Activated T-helper 1 cell treated with anti-CD3 and anti-CD28 coated beads, Interleukin-12 subunit alpha, Interleukin-12 subunit beta, Interleukin-2, Interleukin-4 antibody, amounts not matched to agents 30 ng/mL and 10 ng/mL and 1 ng/mL, durations not matched to agents 14 hours and 24 hours and 36 hours (primary cell): ENCODE data around the gene CNOT2. TPM values are rescaled to one million over a fixed set of nuclear protein-coding genes. Genes with fewer than 3 reads are reported as not detected.

Experiments used
- DNase-seq: peaks from one replicate; pipeline ENCODE4 v3.0.0; 2021; ENCODE audit warnings: low spot score
- H3K27ac Mint-ChIP-seq: one replicate; pipeline ENCODE4 v1.8.0; 2021; ENCODE audit warnings: mild to moderate bottlenecking, mixed read lengths
- H3K27me3 Mint-ChIP-seq: one replicate; pipeline ENCODE4 v1.8.0; 2022; ENCODE audit warnings: mild to moderate bottlenecking, moderate library complexity, mixed read lengths; ENCODE audit not compliant: insufficient read depth
- H3K36me3 Mint-ChIP-seq: one replicate; pipeline ENCODE4 v1.8.0; 2021; ENCODE audit warnings: low read depth, mixed read lengths
- H3K4me1 Mint-ChIP-seq: one replicate; pipeline ENCODE4 v1.8.0; 2021; ENCODE audit warnings: low read depth, mixed read lengths
- H3K4me3 Mint-ChIP-seq: one replicate; pipeline ENCODE4 v1.8.0; 2021; ENCODE audit warnings: mild to moderate bottlenecking, moderate library complexity, mixed read lengths
- H3K9me3 Mint-ChIP-seq: one replicate; pipeline ENCODE4 v1.8.0; 2021; ENCODE audit warnings: mixed read lengths
- intact Hi-C: fragments of 100-400 bp; cut with micrococcal nuclease; formaldehyde crosslinking; loops from one replicate; pipeline ENCODE4 v1.15.1; 2024
- total RNA-seq: library from RNA; stranded (reverse); gene quantifications from 2 replicates; pipeline ENCODE4 v1.2.3, GENCODE V29; 2022

Gene CNOT2
- total RNA-seq, 1 donor from 2014 or later, result 69.0 TPM

- H3K9me3 Mint-ChIP-seq, result no peaks in the 10 kb centered on the region
- no peaks in the 10 kb centered on the region for H3K36me3 Mint-ChIP-seq
- H3K27me3 Mint-ChIP-seq, result no peaks in the 10 kb centered on the region
- H3K4me1 Mint-ChIP-seq, result no peaks in the 10 kb centered on the region
- no peak overlapping the region for H3K27ac Mint-ChIP-seq
- intact Hi-C loops, result no loop called here
- DNase-seq, result no peak
- H3K4me3 Mint-ChIP-seq, result no peak overlapping the region
Observed at GRCh38 chr12:70398862-70399261, 155.6 kb downstream of the CNOT2 start.

- Mint-ChIP-seq H3K27ac (no peak overlapping the region), H3K4me1 (no peaks in the 10 kb centered on the region), H3K4me3 (no peak overlapping the region), H3K36me3 (no peaks in the 10 kb centered on the region), H3K27me3 (no peaks in the 10 kb centered on the region), H3K9me3 (no peaks in the 10 kb centered on the region)
- intact Hi-C loops, result no loop called here
- no peak for DNase-seq
Observed at GRCh38 chr12:70399311-70399710, 156.1 kb downstream of the CNOT2 start.

GRCh38 chr12:70400124-70400523 is 156.9 kb downstream of the CNOT2 start:
- Mint-ChIP-seq H3K27me3 (no peaks in the 10 kb centered on the region), H3K9me3 (no peaks in the 10 kb centered on the region), H3K4me3 (no peak overlapping the region), H3K4me1 (no peaks in the 10 kb centered on the region), H3K27ac (no peak overlapping the region), H3K36me3 (no peaks in the 10 kb centered on the region)
- no peak for DNase-seq
- intact Hi-C loops, result no loop called here

- intact Hi-C loops, result no loop called here
- H3K4me3 Mint-ChIP-seq, result no peak overlapping the region
- no peak for DNase-seq
- H3K27ac Mint-ChIP-seq, result no peak overlapping the region
- H3K36me3 Mint-ChIP-seq, result no peaks in the 10 kb centered on the region
- no peaks in the 10 kb centered on the region for H3K9me3 Mint-ChIP-seq
- no peaks in the 10 kb centered on the region for H3K4me1 Mint-ChIP-seq
- no peaks in the 10 kb centered on the region for H3K27me3 Mint-ChIP-seq
Observed at GRCh38 chr12:70402597-70402996, 159.4 kb downstream of the CNOT2 start.

GRCh38 chr12:70403826-70404225 is 160.6 kb downstream of the CNOT2 start:
- H3K4me1 Mint-ChIP-seq, result no peaks in the 10 kb centered on the region
- H3K9me3 Mint-ChIP-seq, result no peaks in the 10 kb centered on the region
- DNase-seq, result no peak
- no peaks in the 10 kb centered on the region for H3K36me3 Mint-ChIP-seq
- no peak overlapping the region for H3K27ac Mint-ChIP-seq
- H3K4me3 Mint-ChIP-seq, result no peak overlapping the region
- peaks cover 3% of the 10 kb centered on the region for H3K27me3 Mint-ChIP-seq
- intact Hi-C loops, result no loop called here

Other genes with a start within 250 kb of the CNOT2 start
- 0.17 and 0.80 TPM in 2 replicates for gene KCNMB4, start 122.9 kb downstream of the CNOT2 start, total RNA-seq